HCT116 (cell line): ENCODE data around the gene CASP9. TPM values are rescaled to one million over a fixed set of nuclear protein-coding genes. Genes with fewer than 3 reads are reported as not detected.

Experiments
- ATAC-seq: fragments of 200-7000 bp; cut with Tn5 transposase; 2 replicates; pipeline ENCODE4 v1.9.1; 2020; ENCODE audit warnings: mild to moderate bottlenecking, moderate library complexity
- BruUV-seq: library from RNA; stranded (reverse); fragments of 400-500 nt; replicated peaks from 2 replicates; lab custom pipeline; 2021; lab: Mats Ljungman, UMichigan
- CTCF ChIA-PET: fragments of 300-600 bp; sonication (Branson Sonifier 250); formaldehyde crosslinking; loops from one replicate; lab custom pipeline; 2021; ENCODE audit warnings: antibody characterized with exemption; lab: Charles Lee
- POLR2A ChIA-PET: fragments of 300-600, 350-600 bp; sonication (Branson Sonifier 250); formaldehyde crosslinking; loops from one replicate; lab custom pipeline; 2021; ENCODE audit warnings: antibody characterized with exemption; lab: Charles Lee
- RAD21 ChIA-PET, 2 experiments: fragments of 300-600 bp; sonication (Branson Sonifier 250); formaldehyde crosslinking; loops; one replicate each; lab custom pipeline; 2023; ENCODE audit warnings: low total read pairs in 2 of 2; ENCODE audit not compliant: uncharacterized antibody in 2 of 2, unreplicated experiment in 2 of 2, low non-redundant PET in 1 of 2; lab: Charles Lee
- DNase-seq: peaks from one replicate; pipeline ENCODE4 v3.0.0-alpha.2; 2010; ENCODE audit warnings: low read depth, low spot score
- H2AFZ ChIP-seq: fragments of 200-600 bp; shearing (Covaris generic), sonication (generic); 2 replicates; pipeline ENCODE4 v1.6.1; 2017; ENCODE audit warnings: low read depth, mixed run types, mixed read lengths, antibody characterized with exemption, low read length; ENCODE audit not compliant: poor library complexity, severe bottlenecking
- H3K27ac ChIP-seq: 2 replicates; pipeline ENCODE4 v1.5.1; 2012; ENCODE audit warnings: low read depth, low read length
- H3K27me3 ChIP-seq: fragments of 200-600 bp; sonication (generic); 2 replicates; pipeline ENCODE4 v1.6.1; 2016; ENCODE audit warnings: mixed run types, low read length, mixed read lengths; ENCODE audit not compliant: insufficient read depth
- H3K36me3 ChIP-seq, 2 experiments: fragments of 200-500 bp in 1 of 2; fragments of 200-600 bp in 1 of 2; sonication (Bioruptor generic) in 1 of 2; sonication (generic) in 1 of 2; 2 replicates each; pipeline versions ENCODE4 v1.5.1 to v1.6.1; 2014 to 2016; ENCODE audit warnings: low read length in 2 of 2, inconsistent platforms in 1 of 2, mixed read lengths in 1 of 2, mixed run types in 1 of 2; ENCODE audit not compliant: insufficient read depth in 2 of 2, control insufficient read depth in 1 of 2
- H3K4me1 ChIP-seq, 2 experiments: fragments of 200-600 bp in 1 of 2; sonication (generic) in 1 of 2; 2 replicates each; pipeline versions ENCODE4 v1.5.1 to v1.6.1; 2012 to 2017; ENCODE audit warnings: low read length in 2 of 2, inconsistent platforms in 1 of 2, mild to moderate bottlenecking in 1 of 2, mixed read lengths in 1 of 2, mixed run types in 1 of 2, moderate library complexity in 1 of 2; ENCODE audit not compliant: insufficient read depth in 2 of 2, control insufficient read depth in 1 of 2
- H3K4me2 ChIP-seq: fragments of 200-600 bp; sonication (generic); 2 replicates; pipeline ENCODE4 v1.6.1; 2017; ENCODE audit warnings: mixed run types, low read length, mixed read lengths
- H3K4me3 ChIP-seq, 2 experiments: fragments of 200-600 bp in 1 of 2; sonication (generic) in 1 of 2; replicated peaks in 1 of 2; 2 replicates each; pipeline ENCODE4 v1.5.1; 2011 to 2016; ENCODE audit warnings: low read length in 2 of 2, control low read depth in 1 of 2, low read depth in 1 of 2, mild to moderate bottlenecking in 1 of 2, mixed read lengths in 1 of 2, mixed run types in 1 of 2
- H3K79me2 ChIP-seq: fragments of 200-600 bp; sonication (generic); 2 replicates; pipeline ENCODE4 v1.6.1; 2017; ENCODE audit warnings: mild to moderate bottlenecking, mixed run types, low read length, moderate library complexity, mixed read lengths; ENCODE audit not compliant: insufficient read depth
- H3K9ac ChIP-seq: fragments of 200-600 bp; sonication (generic); 2 replicates; pipeline ENCODE4 v1.6.1; 2016; ENCODE audit warnings: low read length, mixed read lengths
- H3K9me2 ChIP-seq: fragments of 200-600 bp; sonication (generic), shearing (Covaris generic); 2 replicates; pipeline ENCODE4 v1.6.1; 2017; ENCODE audit warnings: mixed run types, mild to moderate bottlenecking, moderate library complexity; ENCODE audit not compliant: insufficient read depth
- H3K9me3 ChIP-seq, 2 experiments: fragments of 200-500 bp in 1 of 2; fragments of 200-600 bp in 1 of 2; sonication (Bioruptor generic) in 1 of 2; sonication (generic) in 1 of 2; 2 replicates each; pipeline ENCODE4 v1.6.1; 2014 to 2017; ENCODE audit warnings: low read length in 2 of 2, mixed read lengths in 2 of 2, inconsistent platforms in 1 of 2, low read depth in 1 of 2, mild to moderate bottlenecking in 1 of 2, mixed run types in 1 of 2, moderate library complexity in 1 of 2; ENCODE audit not compliant: control insufficient read depth in 1 of 2, insufficient read depth in 1 of 2
- H4K20me1 ChIP-seq: fragments of 200-600 bp; sonication (generic), shearing (Covaris generic); 2 replicates; pipeline ENCODE4 v1.6.1; 2017; ENCODE audit warnings: mixed run types, mild to moderate bottlenecking, moderate library complexity; ENCODE audit not compliant: insufficient read depth
- ATF3 ChIP-seq: IDR thresholded peaks from 2 replicates; pipeline ENCODE4 v1.6.1; 2012
- CBX3 ChIP-seq: IDR thresholded peaks from 2 replicates; pipeline ENCODE4 v1.6.1; 2012; ENCODE audit warnings: low read depth
- CTCF ChIP-seq, 3 experiments: fragments of 200-600 bp in 1 of 3; sonication (generic) in 1 of 3; IDR thresholded peaks in 2 of 3; conservative IDR thresholded peaks in 1 of 3; 2 replicates each; pipeline ENCODE4 v1.5.1; 2012 to 2017; ENCODE audit warnings: low read depth in 2 of 3, low read length in 2 of 3, antibody characterized with exemption in 1 of 3, borderline replicate concordance in 1 of 3, control low read depth in 1 of 3, mild to moderate bottlenecking in 1 of 3, mixed read lengths in 1 of 3, mixed run types in 1 of 3, moderate library complexity in 1 of 3; ENCODE audit not compliant: insufficient read depth in 1 of 3
- EGR1 ChIP-seq: IDR thresholded peaks from 2 replicates; pipeline ENCODE4 v1.6.1; 2012; ENCODE audit warnings: low read depth
- ELF1 ChIP-seq: IDR thresholded peaks from 2 replicates; pipeline ENCODE4 v1.6.1; 2012; ENCODE audit warnings: low read depth, borderline replicate concordance
- EZH2 ChIP-seq: fragments of 200-600 bp; sonication (generic); IDR thresholded peaks from 2 replicates; pipeline ENCODE4 v1.6.1; 2017; ENCODE audit warnings: antibody characterized with exemption, mixed run types
- EZH2phosphoT487 ChIP-seq: fragments of 200-600 bp; IDR thresholded peaks from 2 replicates; pipeline ENCODE4 v1.6.1; 2018; ENCODE audit warnings: antibody characterized with exemption, borderline replicate concordance
- FOSL1 ChIP-seq: IDR thresholded peaks from 2 replicates; pipeline ENCODE4 v1.6.1; 2012; ENCODE audit warnings: low read depth
- MAX ChIP-seq: IDR thresholded peaks from 2 replicates; pipeline ENCODE4 v1.6.1; 2012
- POLR2A ChIP-seq: IDR thresholded peaks from 2 replicates; pipeline ENCODE4 v1.7.0; 2011; ENCODE audit warnings: borderline replicate concordance; ENCODE audit not compliant: insufficient read depth, insufficient read length; ENCODE audit errors: extremely low read depth
- POLR2AphosphoS5 ChIP-seq: IDR thresholded peaks from 2 replicates; pipeline ENCODE4 v1.6.1; 2011; ENCODE audit warnings: mild to moderate bottlenecking, low read depth, low read length, moderate library complexity
- RAD21 ChIP-seq: IDR thresholded peaks from 2 replicates; pipeline ENCODE4 v1.6.1; 2012; ENCODE audit warnings: low read depth, mild to moderate bottlenecking
- SP1 ChIP-seq: IDR thresholded peaks from 2 replicates; pipeline ENCODE4 v1.6.1; 2012; ENCODE audit warnings: low read depth
- SRF ChIP-seq: IDR thresholded peaks from 2 replicates; pipeline ENCODE4 v1.6.1; 2012; ENCODE audit warnings: low read depth
- ZBTB33 ChIP-seq: IDR thresholded peaks from 2 replicates; pipeline ENCODE4 v1.6.1; 2011; ENCODE audit warnings: mild to moderate bottlenecking, low read length, moderate library complexity; ENCODE audit not compliant: insufficient replicate concordance; ENCODE audit errors: extremely low read depth
- ZNF274 ChIP-seq: fragments of 200-500 bp; sonication (Bioruptor generic); IDR thresholded peaks from 2 replicates; pipeline ENCODE4 v1.6.1; 2014; ENCODE audit warnings: mild to moderate bottlenecking, low read depth, low read length, inconsistent platforms
- intact Hi-C: fragments of 100-400 bp; cut with micrococcal nuclease; formaldehyde crosslinking; loops from 2 replicates; pipeline ENCODE4 v1.10.0; 2022
- total RNA-seq: library from RNA; stranded (reverse); gene quantifications from one replicate; pipeline ENCODE4 v1.2.1, GENCODE V29; 2021; ENCODE audit not compliant: unreplicated experiment

The CASP9 gene
- total RNA-seq, 1 experiment from 2014 or later: 10.6 TPM

GRCh38 chr1:15543589-15544568, 19.9 kb upstream of the CASP9 start:
- Histone ChIP-seq H3K4me3 (no peak overlapping the region), H3K9me3 (no peaks in the 10 kb centered on the region), H2AFZ (no peak overlapping the region), H3K79me2 (no peaks in the 10 kb centered on the region), H3K27ac (no peak overlapping the region), H3K9me2 (no peaks in the 10 kb centered on the region), H3K4me1 (no peaks in the 10 kb centered on the region), H4K20me1 (0 out of 2 replicates have a peak, but pooled peaks cover under 1% of the 10 kb centered on the region), H3K4me2 (no peak overlapping the region), H3K27me3 (no peaks in the 10 kb centered on the region), H3K36me3 (peaks cover 35 to 43% of the 10 kb centered on the region in 2 experiments; a peak in 3 of 4 replicates), H3K9ac (no peak overlapping the region)
- ChIA-PET POLR2A (no interaction called here), RAD21 (no interaction called here), CTCF (no interaction called here)
- BruUV-seq: no TSS peak
- intact Hi-C loops: no loop called here
- DNase-seq (no peak), ATAC-seq (no peak)
- TF ChIP-seq POLR2AphosphoS5 (no peak), EGR1 (no peak), SRF (no peak), POLR2A (no peak), EZH2 (no peak), ELF1 (no peak), EZH2phosphoT487 (no peak), MAX (no peak), CTCF (IDR thresholded peaks at IDR 0.05 in 2 of 3, conservative IDR thresholded peaks at IDR 0.05 in 1 of 3; ENCODE audit: borderline replicate concordance in 1 of 3, insufficient read depth in 1 of 3, low read depth in 2 of 3, low read length in 2 of 3) (no peak), RAD21 (no peak), ATF3 (no peak), ZBTB33 (no peak), FOSL1 (no peak), CBX3 (no peak), SP1 (no peak), ZNF274 (no peak)
